HepG2 (cell line): ENCODE results near the gene CCDC192. TPM values are rescaled to one million over a fixed set of nuclear protein-coding genes. Genes with fewer than 3 reads are reported as not detected.
A peak's percentile ranks its signal among the peaks of the same experiment; 100 is the strongest.

ENCODE experiments used
- ATAC-seq: fragments of 200-7000 bp; cut with Tn5 transposase; 3 replicates; pipeline ENCODE4 v1.9.1; 2020; ENCODE audit warnings: mild to moderate bottlenecking, moderate library complexity
- BruUV-seq: library from RNA; stranded (reverse); fragments of 400-500 nt; replicated peaks from 2 replicates; lab custom pipeline; 2021; lab: Mats Ljungman, UMichigan
- CTCF ChIA-PET: fragments of 300-600 bp; formaldehyde crosslinking; extraction: SDS; loops from one replicate; lab custom pipeline; 2021; ENCODE audit warnings: low total read pairs, inconsistent platforms, low intra/inter-chr PET ratio; lab: Yijun Ruan, JAX
- POLR2A ChIA-PET: fragments of 350-600 bp; sonication (Branson Sonifier 250); formaldehyde crosslinking; loops from one replicate; lab custom pipeline; 2020; ENCODE audit warnings: antibody characterized with exemption, inconsistent platforms; lab: Yijun Ruan, JAX
- DNase-seq: peaks from one replicate; pipeline ENCODE4 v3.0.0-alpha.2; 2015; ENCODE audit warnings: low spot score
- FAIRE-seq: peaks from 3 replicates; lab custom pipeline; 2011; peaks lifted over from hg19 to GRCh38; lab: Jason Lieb, UNC
- H2AFZ ChIP-seq: one replicate; pipeline ENCODE4 v1.6.1; 2011; ENCODE audit warnings: low read length, inconsistent platforms
- H3K27ac ChIP-seq: fragments of 300-600 bp; 3 replicates; pipeline ENCODE4 v1.8.0; 2011; ENCODE audit warnings: mixed run types, mild to moderate bottlenecking, mixed read lengths, low read length, inconsistent platforms; ENCODE audit not compliant: insufficient read depth; ENCODE audit errors: extremely low read length
- H3K27me3 ChIP-seq, 2 experiments: fragments of 200-600 bp in 1 of 2; 2 replicates in 1 of 2; 3 replicates in 1 of 2; pipeline versions ENCODE4 v1.6.0 to v1.8.0; 2011; ENCODE audit warnings: low read length in 2 of 2, mild to moderate bottlenecking in 2 of 2, moderate library complexity in 2 of 2, inconsistent platforms in 1 of 2; ENCODE audit not compliant: insufficient read depth in 2 of 2, control insufficient read depth in 1 of 2
- H3K36me3 ChIP-seq, 2 experiments: fragments of 200-600 bp in 1 of 2; replicated peaks in 1 of 2; 2 replicates in 1 of 2; 3 replicates in 1 of 2; pipeline versions ENCODE4 v1.5.1 to v1.8.0; 2011; ENCODE audit warnings: low read length in 2 of 2, inconsistent platforms in 1 of 2; ENCODE audit not compliant: insufficient read depth in 2 of 2, control insufficient read depth in 1 of 2
- H3K4me1 ChIP-seq: 2 replicates; pipeline ENCODE4 v1.5.1; 2012; ENCODE audit warnings: low read length, inconsistent platforms; ENCODE audit not compliant: insufficient read depth
- H3K4me2 ChIP-seq: 2 replicates; pipeline ENCODE4 v1.6.0; 2011; ENCODE audit warnings: low read depth, low read length, inconsistent platforms
- H3K4me3 ChIP-seq, 3 experiments: fragments of 200-600 bp in 1 of 3; sonication (generic), shearing (Covaris generic) in 1 of 3; replicated peaks in 1 of 3; 2 replicates each; pipeline ENCODE4 v1.5.1; 2011 to 2016; ENCODE audit warnings: low read length in 3 of 3, inconsistent platforms in 2 of 3, low read depth in 2 of 3, mild to moderate bottlenecking in 2 of 3, control low read depth in 1 of 3, mixed read lengths in 1 of 3; ENCODE audit not compliant: insufficient read depth in 1 of 3
- H3K79me2 ChIP-seq: one replicate; pipeline ENCODE4 v1.6.1; 2011; ENCODE audit warnings: low read length, inconsistent platforms; ENCODE audit not compliant: insufficient read depth
- H3K9ac ChIP-seq: 2 replicates; pipeline ENCODE4 v1.6.0; 2011; ENCODE audit warnings: mild to moderate bottlenecking, low read depth, low read length, inconsistent platforms; ENCODE audit not compliant: insufficient read depth
- H3K9me3 ChIP-seq: 2 replicates; pipeline ENCODE4 v1.5.1; 2012; ENCODE audit warnings: mild to moderate bottlenecking, low read length
- H4K20me1 ChIP-seq: 2 replicates; pipeline ENCODE4 v1.6.0; 2011; ENCODE audit warnings: inconsistent platforms, mild to moderate bottlenecking, low read length, moderate library complexity; ENCODE audit not compliant: insufficient read depth
- ATF7 ChIP-seq, 2 experiments: fragments of 450-650 bp in 1 of 2; sonication (generic) in 1 of 2; formaldehyde crosslinking in 1 of 2; IDR thresholded peaks; 2 replicates each; pipeline versions ENCODE4 v1.4.0 to v1.6.1; 2016 to 2020; ENCODE audit warnings: antibody characterized with exemption in 1 of 2, mild to moderate bottlenecking in 1 of 2, missing genetic modification reagents in 1 of 2
- ATM ChIP-seq: fragments of 450-650 bp; IDR thresholded peaks from 2 replicates; pipeline ENCODE4 v1.7.1; 2017; ENCODE audit warnings: mild to moderate bottlenecking, borderline replicate concordance
- CEBPB ChIP-seq: IDR thresholded peaks from 2 replicates; pipeline ENCODE4 v1.6.1; 2011; ENCODE audit warnings: low read depth, low read length, improper control_type of control experiment, borderline replicate concordance
- HOMEZ ChIP-seq: IDR thresholded peaks from 2 replicates; pipeline ENCODE4 v1.6.1; 2016; ENCODE audit warnings: low read depth
- MYPOP ChIP-seq: sonication (generic); formaldehyde crosslinking; IDR thresholded peaks from 2 replicates; pipeline ENCODE4 v1.8.1; 2023; ENCODE audit warnings: mild to moderate bottlenecking, moderate library complexity, missing genetic modification reagents
- PAXIP1 ChIP-seq: sonication (generic); formaldehyde crosslinking; conservative IDR thresholded peaks from 2 replicates; pipeline ENCODE4 v1.4.0; 2020; ENCODE audit warnings: mild to moderate bottlenecking, missing genetic modification reagents, moderate library complexity
- RARG ChIP-seq: sonication (generic); formaldehyde crosslinking; IDR thresholded peaks from 2 replicates; pipeline ENCODE4 v1.4.0; 2020; ENCODE audit warnings: low read depth, mild to moderate bottlenecking, missing genetic modification reagents
- RBM22 ChIP-seq: fragments of 200-400 bp; formaldehyde crosslinking; optimal IDR thresholded peaks from 2 replicates; pipeline ENCODE3; 2017; ENCODE audit warnings: mild to moderate bottlenecking, low read length, moderate library complexity
- U2AF1 ChIP-seq: fragments of 200-400 bp; formaldehyde crosslinking; optimal IDR thresholded peaks from 2 replicates; pipeline ENCODE3; 2017; ENCODE audit warnings: mild to moderate bottlenecking, low read depth, low read length
- ZNF333 ChIP-seq: sonication (generic); formaldehyde crosslinking; IDR thresholded peaks from 2 replicates; pipeline ENCODE4 v1.4.0; 2020; ENCODE audit warnings: mild to moderate bottlenecking, missing genetic modification reagents, borderline replicate concordance
- ZNF569 ChIP-seq: sonication (generic); formaldehyde crosslinking; IDR thresholded peaks from 2 replicates; pipeline ENCODE4 v1.5.0; 2020; ENCODE audit warnings: mild to moderate bottlenecking, missing genetic modification reagents, moderate library complexity, borderline replicate concordance
- ZSCAN22 ChIP-seq: sonication (generic); formaldehyde crosslinking; IDR thresholded peaks from 2 replicates; pipeline ENCODE4 v1.4.0; 2020; ENCODE audit warnings: mild to moderate bottlenecking, missing genetic modification reagents
- WGBS: methylation state at CpG from one replicate; pipeline ENCODE4 v1.1.6; 2017; ENCODE audit warnings: low lambda C conversion rate; 5-methylcytosine and 5-hydroxymethylcytosine counted together
- in situ Hi-C: cut with HindIII; loops from 2 replicates; pipeline ENCODE4 v1.10.0; 2017; ENCODE audit warnings: low pct_unique_long_range_greater_than_20kb; ENCODE audit not compliant: extremely low pct_ligation_motif_present
- intact Hi-C: fragments of 100-400 bp; cut with micrococcal nuclease; formaldehyde crosslinking; loops from one replicate; pipeline ENCODE4 v1.10.0; 2022; ENCODE audit not compliant: unreplicated experiment
- polyA plus RNA-seq, 8 experiments: library from polyadenylated mRNA; depleted of rRNA in 3 of 8; stranded (reverse) in 7 of 8; unstranded in 1 of 8; fragments of >200 nt; fragmentation: Illumina TruSeq in 4 of 8; extraction: Trizol in 4 of 8; gene quantifications; 2 replicates each; pipeline versions ENCODE4 v1.2.1 to v1.2.3, GENCODE V29; 2011 to 2016; ENCODE audit warnings: low read depth in 4 of 8, missing spikeins in 1 of 8, mixed read lengths in 1 of 8; ENCODE audit not compliant: insufficient read depth in 1 of 8
- total RNA-seq, 5 experiments: library from RNA; depleted of rRNA; stranded (reverse); fragments of >200 nt; fragmentation: Illumina TruSeq; extraction: Trizol; gene quantifications; 2 replicates each; pipeline ENCODE4 v1.2.3, GENCODE V29; 2016; ENCODE audit warnings: low read depth in 1 of 5

CCDC192 gene
- total and polyA plus RNA-seq, 2 of the 13 experiments (the other 11 are each of a cell fraction or from before 2014, with no cell fraction given) = not detected

GRCh38 chr5:127723571-127723970, 20.4 kb downstream of the CCDC192 start (continued):
- TF ChIP-seq CEBPB = peak; percentile 86
- TF ChIP-seq PAXIP1 (CRISPR knock-in tag) = no peak
- no peak for TF ChIP-seq ATM
- TF ChIP-seq ZSCAN22 (CRISPR knock-in tag) = no peak

- intact Hi-C loops = no loop called here
- CTCF ChIA-PET = no interaction called here
- no peak for DNase-seq
- no peak overlapping the region for H2AFZ ChIP-seq
- TF ChIP-seq RBM22 (no peak), MYPOP (CRISPR knock-in tag) (no peak), ATF7 (IDR thresholded peaks at IDR 0.05) (peak; percentile 42; the same call in 1 of the 2 replicates), ATF7 (CRISPR knock-in tag; IDR thresholded peaks at IDR 0.05) (no peak), ZNF333 (no peak), U2AF1 (no peak), CEBPB (peak; percentile 63; the same call in 1 of the 2 replicates), ZNF569 (CRISPR knock-in tag) (no peak), RARG (CRISPR knock-in tag) (no peak), HOMEZ (CRISPR knock-in tag) (no peak)
- TF ChIP-seq, all 625 proteins: peak for 2
- Histone ChIP-seq H4K20me1 (no peaks in the 10 kb centered on the region), H3K4me3 (no peak overlapping the region), H3K9me3 (peaks cover 2% of the 10 kb centered on the region; the same call in 1 of the 2 replicates), H3K4me2 (no peak overlapping the region), H3K36me3 (no peaks in the 10 kb centered on the region), H3K27ac (no peak overlapping the region), H3K4me1 (no peaks in the 10 kb centered on the region), H3K27me3 (no peaks in the 10 kb centered on the region; a peak in 1 of 5 replicates), H3K9ac (no peak overlapping the region), H3K79me2 (no peaks in the 10 kb centered on the region)
- POLR2A ChIA-PET = no interaction called here
- no TSS peak for BruUV-seq
- ATAC-seq (no peak), FAIRE-seq (no peak)
- 40% methylated on average over 1 of the region's 1 CpG for WGBS
- in situ Hi-C loops = no loop called here
Measured at GRCh38 chr5:127725673-127726072, 22.5 kb downstream of the CCDC192 start.
